ENCODE measurements around the gene MAGEB5.
"Not testable (repeated sequence)": the region's sequence is repeated elsewhere in the genome, so short reads cannot be mapped to it uniquely, and the experiment has no call there.

Gene MAGEB5

GRCh38 chrX:26215869-26216268, at the start of gene MAGEB5:
MAGEB5 (plus strand) TSS chrX:26216169; CDS start chrX:26217302, 1,133 bp downstream.
- DNase-seq: no peak

GRCh38 chrX:26192204-26192603, 23.8 kb upstream of the MAGEB5 start, which contains the start of gene MAGEB6:
MAGEB6 (plus strand) TSS chrX:26192440; CDS start chrX:26193847, 1,407 bp downstream.
- DNase-seq: no peak

- no peak for DNase-seq
Measured at GRCh38 chrX:26203561-26203960, 12.4 kb upstream of the MAGEB5 start.

GRCh38 chrX:26204717-26205116, 11.3 kb upstream of the MAGEB5 start:
- DNase-seq: not testable (repeated sequence)

GRCh38 chrX:26208012-26208411, 8.0 kb upstream of the MAGEB5 start:
- no peak for DNase-seq

GRCh38 chrX:26219351-26219750, 3.4 kb downstream of the MAGEB5 start:
- no peak for DNase-seq

- DNase-seq: no peak
Measured at GRCh38 chrX:26234177-26234576, 18.2 kb downstream of the MAGEB5 start.

GRCh38 chrX:26253526-26253925, 37.6 kb downstream of the MAGEB5 start:
- no peak for DNase-seq

- no peak for DNase-seq
Measured at GRCh38 chrX:26254436-26254835, 38.5 kb downstream of the MAGEB5 start.

GRCh38 chrX:26262121-26262523, 46.2 kb downstream of the MAGEB5 start:
- DNase-seq: no peak
